HG03039 (cell line): ENCODE data around the gene RIMS3.
"Not testable (repeated sequence)": the region's sequence is repeated elsewhere in the genome, so short reads cannot be mapped to it uniquely, and the experiment has no call there.

Experiments used
- ATAC-seq: cut with Tn5 transposase; IDR thresholded peaks from one replicate; pipeline ENCODE4 v1.9.1; 2021; ENCODE audit warnings: mild to moderate bottlenecking, moderate library complexity; ENCODE audit not compliant: unreplicated experiment

RIMS3 gene

DNA sequence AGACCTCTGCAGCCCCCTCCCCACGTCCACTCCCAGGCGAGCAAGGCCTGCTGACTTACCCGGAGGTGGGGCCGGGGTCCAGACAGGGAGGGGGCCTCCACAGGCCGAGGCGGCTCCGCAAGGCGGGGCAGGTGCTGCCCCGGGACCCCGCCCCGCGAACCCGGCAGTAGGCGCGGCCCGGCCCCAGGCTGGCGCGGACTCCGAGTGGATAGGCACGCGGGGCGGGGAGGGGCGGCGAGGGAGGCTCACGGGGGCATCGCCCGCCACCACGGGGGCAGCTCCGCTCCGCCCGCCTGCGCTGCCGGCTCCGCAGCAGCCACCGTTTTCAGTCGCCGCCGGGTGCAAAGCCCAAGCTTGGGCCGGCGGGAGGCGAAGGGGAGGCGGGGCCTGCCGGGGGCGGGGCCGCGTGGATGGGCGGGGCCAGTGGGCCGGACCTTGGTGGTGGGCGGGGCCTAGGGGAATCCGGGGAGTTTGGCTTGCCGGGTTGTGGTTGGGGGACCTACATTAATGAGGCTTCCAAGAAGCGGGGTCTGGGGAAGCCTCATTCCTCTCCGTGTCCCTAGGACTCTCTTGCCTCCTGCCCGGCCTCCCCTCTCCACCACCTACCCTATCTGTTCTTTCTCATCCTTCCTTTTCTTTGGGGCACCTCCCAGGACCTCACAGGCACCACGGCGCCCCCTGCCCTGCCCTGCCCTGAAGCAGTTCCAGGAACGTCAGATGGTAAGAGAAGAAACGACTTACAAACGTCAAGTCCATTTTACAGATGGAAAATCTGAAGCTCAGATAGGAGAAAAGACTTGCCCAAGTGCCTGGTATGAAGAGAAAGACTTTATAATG, at the start of gene RIMS3:
Gene RIMS3, minus strand, starts transcription at position 348 of the 837 bp plus-strand sequence. CDS start 23,757 bp downstream, outside the sequence.
- ATAC-seq: peak; percentile 69

DNA sequence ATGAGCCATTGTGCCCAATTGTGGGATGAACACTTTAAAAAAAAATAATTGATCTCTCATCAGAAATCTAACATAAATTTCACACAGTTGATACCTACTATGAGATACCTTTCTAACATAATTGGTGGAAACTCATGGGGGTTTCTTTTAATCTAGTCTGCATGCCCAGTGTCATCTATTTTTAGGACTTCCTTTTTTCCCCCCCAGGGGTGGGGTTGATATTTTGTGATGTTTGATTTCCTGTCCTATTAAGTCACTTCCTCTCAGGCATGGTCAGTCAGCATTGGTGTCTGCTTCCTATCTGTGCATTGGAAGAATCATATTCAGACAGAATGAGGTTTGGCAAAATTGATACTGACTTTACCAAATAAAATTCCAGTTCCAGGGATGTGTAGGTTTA, 47.5 kb upstream of the RIMS3 start:
- no peak for ATAC-seq

DNA sequence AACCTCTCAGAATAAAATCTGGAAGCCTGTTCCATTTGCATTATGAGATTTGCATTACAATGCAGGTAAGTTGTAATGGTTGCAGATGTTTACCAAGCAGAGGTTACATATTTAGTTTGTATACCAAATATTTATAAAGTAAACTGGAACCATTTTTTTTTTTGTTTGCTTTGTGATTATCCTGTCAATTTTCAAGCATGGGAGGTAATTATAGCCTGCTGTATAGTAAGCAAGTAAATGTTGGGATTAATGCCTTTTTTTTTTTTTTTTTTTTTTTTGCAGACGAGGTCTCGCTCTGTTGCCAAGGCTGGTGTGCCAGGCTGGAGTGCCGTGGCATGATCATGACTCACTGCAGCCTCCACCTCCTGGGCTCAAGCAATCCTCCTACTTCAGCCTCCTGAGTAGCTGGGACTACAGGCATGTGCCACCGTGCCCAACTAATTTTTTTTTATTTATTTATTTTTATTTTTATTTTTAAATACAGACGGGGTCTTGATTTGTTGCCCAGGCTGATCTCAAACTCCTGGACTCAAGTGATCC, 47.0 kb upstream of the RIMS3 start:
- no peak for ATAC-seq

DNA sequence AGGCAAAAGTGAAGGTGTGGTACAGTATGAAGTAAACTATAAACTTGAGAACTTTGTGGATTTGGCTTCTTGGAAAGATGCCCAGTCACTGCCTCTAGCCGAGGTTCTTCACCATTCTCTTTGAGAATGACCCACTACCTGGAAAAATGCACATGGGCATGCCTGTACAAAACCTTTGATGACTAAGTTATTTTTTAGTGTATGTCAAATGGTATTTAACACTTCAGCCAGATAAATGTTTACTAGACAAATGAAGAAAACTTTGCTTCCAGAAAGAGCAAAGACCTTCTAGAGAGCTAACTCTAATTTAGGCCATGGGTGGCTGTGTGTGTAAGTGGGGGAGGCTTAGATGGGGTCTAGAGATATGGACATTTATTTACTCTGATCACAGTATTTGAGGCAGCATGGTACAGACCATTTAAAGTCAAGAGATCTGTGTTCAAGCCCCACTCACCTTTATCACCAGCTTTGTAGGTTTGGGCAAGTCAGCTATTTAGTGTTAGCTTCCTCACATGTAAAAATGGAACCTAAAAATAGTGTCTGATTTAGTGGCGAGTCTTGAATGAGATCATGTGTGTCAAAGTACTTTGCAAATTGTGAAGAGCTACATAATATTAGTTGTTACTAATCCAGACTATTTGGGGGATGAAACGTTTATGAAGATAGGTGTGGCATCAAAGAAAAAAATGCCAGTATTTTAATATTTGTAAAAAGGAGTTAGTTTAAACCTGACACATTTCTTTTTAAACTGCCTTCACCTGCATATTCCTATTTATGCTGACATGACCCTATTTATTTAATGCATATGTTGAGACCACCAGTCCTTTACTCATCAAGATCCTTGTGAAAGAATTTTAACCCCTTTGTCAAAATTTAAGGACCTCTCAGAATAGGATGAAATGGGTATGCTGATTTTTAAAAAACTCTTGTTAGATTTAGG, 46.3 kb upstream of the RIMS3 start:
- ATAC-seq: no peak

DNA sequence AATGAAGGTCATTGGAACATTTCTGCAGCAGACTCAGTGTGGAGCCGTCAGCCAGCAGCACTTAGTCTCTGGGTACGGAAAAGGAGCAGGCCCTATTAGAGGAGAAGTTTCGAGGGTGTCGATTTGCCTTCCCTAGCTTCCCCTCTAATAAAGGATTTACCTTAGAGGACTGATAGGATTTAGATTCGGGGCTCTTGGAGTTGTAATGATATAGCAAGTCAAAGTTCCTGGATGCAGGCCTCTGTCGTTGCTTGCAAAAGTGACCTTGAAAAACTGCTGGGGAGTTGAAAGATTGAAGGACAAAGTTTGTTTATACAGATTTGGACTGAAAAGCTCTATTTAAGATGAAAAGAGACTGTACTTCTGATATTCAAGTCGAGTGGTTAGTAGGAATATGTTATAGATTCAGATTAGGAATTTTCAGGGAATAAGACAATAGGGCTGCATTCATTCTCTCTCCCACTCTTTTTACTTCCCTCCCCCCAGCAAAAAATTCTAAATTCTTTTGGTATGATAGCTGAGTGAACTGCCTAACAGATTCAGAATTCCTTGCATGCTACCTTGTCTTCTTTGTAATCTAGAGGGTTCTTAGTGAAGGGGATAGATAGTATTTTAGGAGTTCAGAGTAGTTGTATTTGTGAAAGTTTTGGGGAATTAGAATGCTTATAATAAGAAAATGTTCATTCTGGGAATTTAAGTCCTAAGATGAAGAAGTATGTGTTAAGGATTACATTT, 45.3 kb upstream of the RIMS3 start:
- ATAC-seq: no peak

DNA sequence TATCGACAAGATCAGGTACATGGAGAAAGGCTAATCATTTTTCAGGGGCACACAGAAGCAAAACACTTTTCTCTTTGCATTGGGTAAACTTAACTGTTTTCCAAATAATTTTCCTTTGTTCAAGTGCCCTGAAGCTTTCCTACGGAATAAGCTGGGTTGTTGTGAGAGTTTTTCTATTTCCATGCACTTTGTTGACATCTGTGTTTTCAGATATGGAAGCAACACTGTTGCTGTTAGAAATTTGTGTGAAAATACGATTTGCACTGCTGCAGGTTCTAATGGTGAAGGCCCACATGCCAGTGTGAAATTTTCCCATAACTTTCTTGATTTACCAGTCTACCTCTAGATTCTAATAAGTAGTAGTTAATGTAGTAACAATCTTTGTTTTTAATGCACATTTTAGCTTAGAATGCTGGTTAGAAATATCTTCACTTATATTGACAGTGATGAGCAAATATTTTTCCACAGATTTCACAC, 44.4 kb upstream of the RIMS3 start:
- no peak for ATAC-seq

DNA sequence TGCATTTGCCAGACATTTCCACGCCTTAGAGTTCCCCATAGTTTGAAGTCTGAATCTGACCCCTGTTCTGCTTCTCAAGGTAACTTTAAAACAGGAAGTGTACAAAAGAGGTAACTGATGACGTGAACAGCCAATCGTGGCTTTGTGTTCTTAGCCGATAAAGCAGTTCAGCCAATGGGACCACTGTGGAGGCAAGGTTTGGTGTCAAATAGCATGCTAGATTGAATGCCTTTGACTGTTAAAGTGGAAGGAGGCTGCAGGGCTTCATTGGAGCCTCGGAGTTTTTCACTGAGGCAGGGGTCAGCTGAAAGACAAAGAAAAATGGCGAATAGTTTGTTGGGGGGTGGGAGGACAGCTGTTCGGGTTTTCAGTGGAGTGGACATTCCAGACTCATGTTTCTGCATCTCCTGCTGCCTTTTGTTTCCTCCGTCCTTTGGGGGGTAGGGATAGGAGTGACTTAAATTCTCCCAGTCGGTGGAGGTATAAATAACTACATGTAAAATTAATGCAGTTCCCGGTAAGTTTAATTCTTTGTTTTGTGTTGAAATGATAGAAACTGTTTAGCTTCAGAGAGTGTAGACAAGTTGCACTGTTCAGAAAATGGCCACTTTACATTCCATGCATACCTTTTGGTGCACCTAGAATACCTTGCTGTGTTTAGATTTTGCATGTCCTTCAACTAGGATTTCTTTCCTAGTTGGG, 43.8 kb upstream of the RIMS3 start:
- peak; percentile 86 for ATAC-seq

DNA sequence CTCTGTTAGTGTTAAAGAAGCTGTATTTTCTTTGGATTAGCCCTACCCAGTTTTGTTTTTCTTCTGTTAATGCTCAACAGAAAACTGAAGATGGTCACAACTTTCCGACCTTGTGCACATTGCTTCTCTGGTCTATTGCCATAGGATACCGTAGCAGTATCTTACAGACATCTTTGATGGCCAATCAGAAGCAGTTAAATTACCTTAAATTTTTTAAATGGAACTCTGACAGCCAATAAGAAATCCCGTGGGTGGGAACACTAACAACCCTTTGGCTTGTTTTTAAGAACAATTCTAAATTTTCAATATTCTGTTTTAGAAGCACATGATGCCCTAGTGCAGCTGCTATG, 43.2 kb upstream of the RIMS3 start:
- ATAC-seq: peak; percentile 52

DNA sequence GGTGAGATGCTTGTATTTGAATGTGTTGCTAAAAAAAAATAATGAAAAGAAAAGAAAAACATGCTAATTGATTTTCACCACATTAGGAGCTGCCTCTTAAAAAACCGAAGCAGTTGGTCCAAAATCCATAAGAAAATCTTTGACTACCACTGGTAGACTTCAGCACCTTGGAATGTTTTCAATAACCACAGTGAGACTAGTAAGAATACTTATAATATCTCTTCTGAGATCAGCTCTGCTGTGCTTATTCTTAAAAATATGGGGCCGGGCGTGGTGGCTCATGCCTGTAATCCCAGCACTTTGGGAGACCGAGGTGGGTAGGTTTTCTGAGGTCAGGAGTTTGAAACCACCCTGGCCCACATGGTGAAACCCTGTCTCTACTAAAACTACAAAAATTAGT, 41.1 kb upstream of the RIMS3 start:
- ATAC-seq: no peak

DNA sequence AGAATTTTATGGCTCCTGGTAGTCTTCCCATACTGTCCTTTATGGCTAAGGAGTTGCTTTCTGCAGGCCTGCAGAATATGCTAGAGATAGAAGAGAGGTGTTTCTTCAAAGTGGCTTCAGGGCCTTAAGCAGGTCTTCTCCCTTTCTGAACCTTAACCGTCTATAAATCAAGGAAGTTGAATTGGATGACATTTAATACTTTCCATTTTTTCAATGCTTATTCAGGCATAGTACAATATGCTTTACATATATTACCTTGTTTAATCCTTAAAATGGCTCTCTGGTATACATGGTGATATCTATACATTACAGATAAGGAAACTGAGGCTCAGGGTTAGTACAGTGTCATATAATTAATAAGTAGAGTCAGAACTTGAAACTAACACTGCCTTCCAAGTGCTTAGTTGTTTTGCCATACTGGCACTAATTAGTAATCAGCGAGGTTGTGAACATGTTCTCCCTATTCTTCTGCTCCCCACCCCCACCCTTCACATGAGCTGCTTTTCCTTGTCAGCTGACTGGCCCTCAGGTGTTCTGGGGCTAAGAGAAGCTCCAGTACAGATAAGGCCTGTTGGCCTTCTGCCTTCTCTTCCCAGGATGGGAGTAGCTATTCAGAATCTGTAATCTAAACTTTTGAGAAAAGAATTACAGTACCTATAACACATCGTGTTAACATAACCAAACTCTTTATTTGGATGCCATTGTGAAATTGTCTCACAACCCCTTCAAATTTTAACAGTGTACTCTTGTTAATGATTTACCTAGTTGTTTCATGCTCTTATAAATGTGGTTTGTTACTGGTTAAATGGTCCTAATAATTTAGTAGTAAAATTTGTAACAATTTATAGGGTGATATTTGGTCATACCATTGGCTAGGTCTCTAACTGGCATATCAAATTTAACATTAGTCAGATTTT, 39.6 kb upstream of the RIMS3 start:
- ATAC-seq: no peak

DNA sequence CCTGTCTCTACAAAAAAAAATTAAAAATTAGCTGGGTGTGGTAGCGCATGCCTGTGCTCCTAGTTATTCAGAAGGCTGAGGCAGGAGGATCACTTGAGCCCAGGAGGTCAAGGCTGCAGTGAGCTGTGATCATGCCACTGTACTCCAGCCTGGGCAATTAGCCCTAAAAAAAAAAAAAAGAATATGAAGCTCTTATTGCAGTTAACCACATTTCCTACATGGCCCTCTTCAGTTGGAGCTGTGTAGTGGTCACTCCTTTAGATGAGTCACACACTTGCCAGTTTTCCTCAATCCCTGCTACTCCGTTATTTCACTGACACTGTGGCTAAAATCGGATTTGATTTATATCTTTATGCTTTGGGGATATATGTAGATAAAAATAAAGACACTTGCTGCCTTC, 37.8 kb upstream of the RIMS3 start:
- ATAC-seq: no peak

DNA sequence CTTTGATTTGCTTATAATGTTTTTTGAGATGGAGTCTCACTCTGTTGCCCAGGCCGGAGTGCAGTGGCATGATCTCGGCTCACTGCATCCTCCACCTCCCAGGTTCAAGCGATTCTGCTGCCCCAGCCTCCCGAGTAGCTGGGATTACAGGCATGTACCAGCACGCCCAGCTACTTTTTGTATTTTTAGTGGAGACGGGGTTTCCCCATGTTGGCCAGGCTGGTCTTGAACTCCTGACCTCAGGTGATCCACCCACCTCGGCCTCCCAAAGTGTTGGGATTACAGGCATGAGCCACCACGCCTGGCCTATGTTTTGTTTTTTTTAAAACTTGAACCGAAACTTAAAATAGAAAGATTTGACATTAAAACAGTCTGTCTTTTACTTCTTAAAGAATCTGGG, 37.3 kb upstream of the RIMS3 start:
- not testable (repeated sequence) for ATAC-seq

DNA sequence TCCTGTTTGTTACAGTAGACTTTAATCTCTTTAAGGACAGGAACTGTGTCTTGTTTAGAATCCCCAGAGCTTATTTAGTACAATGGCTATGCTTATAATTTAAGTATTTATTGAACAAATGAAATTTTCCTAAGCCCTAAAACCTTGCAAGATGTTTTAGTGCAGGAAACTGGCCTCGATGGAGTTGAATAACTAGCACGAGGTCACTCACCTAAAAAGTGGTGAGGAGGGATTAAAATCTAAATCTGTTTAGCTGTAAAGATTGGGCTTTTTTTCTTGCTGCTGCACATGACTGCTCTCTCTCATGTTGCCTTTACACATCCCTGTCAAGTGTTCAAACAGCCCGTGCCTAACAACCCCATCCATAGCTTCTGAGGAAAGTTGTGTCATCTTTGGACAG, 36.2 kb upstream of the RIMS3 start:
- ATAC-seq: no peak

DNA sequence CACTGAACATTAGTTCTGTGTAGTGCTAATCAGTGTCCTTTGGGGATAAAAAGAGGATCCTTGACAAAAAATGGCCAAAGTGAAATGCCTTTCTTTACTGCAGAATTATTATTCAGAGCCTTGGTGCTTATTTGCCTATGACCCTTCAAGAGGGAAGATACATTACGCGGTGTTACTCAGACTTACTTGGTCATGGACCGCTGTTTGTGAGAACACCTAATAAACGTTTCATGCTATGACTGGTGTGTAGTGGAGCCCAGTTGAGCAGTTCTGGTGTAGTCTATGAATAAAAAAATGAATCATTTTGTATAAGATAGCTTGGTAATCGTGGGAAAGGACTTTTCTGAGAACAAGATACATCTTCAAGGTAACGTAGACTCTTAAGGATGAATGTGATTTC, 34.3 kb upstream of the RIMS3 start:
- peak; percentile 72 for ATAC-seq

DNA sequence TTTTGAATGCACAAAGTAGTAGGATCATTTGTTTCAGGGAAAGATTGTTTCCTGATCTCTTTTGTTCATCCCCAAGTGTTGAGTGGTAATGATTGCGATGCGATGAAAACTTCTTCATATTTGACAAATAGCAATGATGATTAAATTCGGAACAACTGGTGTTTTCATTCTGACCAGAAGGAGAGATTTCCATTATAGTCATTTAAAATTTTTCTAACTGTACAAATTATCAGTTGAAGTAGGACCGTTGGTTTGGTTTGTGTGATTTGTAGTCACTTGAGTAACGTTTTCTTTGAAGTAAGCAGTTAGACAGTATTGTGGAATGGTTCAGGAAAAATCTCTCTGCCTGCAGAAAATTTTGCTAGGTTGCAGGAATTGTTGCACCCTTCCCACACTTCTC, 32.0 kb upstream of the RIMS3 start:
- no peak for ATAC-seq

DNA sequence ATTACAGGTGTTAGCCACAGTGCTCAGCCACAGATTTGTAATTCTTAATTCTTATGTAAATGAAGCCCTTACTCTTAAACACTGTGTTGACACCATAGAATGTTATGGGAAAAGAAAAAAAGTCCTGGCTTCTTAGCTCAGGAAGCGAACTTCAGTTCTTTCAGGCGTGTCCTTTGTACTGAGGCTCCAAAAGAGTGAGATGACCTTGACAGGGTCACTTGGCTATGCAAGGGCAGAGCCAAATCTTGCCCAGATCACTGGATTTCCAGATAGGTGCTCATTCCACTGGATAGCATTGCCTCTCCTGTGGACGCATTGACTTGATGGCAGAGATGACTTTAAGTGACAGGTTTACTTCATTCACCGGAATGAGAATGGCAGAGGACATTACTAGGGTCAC, 30.8 kb upstream of the RIMS3 start:
- no peak for ATAC-seq

DNA sequence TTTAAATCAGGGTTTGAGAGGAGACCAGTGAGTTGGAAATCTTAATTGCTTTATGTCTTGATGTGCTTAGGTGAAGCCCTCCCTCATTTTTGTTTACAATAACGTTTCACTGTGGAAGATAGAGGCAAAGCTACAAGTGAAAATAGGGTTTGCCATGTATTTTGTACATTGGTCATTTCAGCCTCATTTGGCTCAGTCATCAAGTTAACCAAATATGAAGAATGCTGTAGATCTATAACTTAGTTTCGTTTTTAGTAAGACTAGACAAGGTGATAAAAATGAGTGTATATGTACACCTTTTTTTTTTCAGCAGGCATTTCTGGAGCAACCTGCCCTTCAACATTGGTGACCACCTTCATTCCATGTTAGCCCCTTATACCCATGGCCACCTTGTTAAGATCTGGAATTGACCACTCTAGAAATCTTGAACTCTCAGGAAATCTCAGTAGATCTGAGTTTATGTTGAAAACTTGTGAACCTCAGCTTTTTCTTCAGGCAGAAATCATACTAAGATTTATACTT, 28.9 kb upstream of the RIMS3 start:
- no peak for ATAC-seq

DNA sequence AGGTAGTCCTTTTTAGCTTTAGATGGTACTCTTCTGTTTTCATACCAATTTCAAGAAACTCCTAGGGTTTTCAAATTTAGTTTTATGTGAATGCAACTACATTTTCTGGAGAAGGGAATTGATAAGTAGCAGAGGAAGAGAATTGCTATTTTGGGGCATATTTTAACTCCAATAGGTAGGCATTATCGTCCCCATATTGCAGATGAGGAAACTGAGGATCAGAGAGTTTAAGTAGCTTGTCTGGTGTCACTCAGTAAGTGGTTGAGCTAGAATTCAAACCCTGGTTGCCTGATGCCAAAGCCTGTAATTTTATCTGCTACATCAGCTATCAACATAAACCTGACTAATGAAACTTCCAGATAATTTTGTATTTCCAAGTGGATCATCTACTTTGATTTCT, 27.9 kb upstream of the RIMS3 start:
- no peak for ATAC-seq

DNA sequence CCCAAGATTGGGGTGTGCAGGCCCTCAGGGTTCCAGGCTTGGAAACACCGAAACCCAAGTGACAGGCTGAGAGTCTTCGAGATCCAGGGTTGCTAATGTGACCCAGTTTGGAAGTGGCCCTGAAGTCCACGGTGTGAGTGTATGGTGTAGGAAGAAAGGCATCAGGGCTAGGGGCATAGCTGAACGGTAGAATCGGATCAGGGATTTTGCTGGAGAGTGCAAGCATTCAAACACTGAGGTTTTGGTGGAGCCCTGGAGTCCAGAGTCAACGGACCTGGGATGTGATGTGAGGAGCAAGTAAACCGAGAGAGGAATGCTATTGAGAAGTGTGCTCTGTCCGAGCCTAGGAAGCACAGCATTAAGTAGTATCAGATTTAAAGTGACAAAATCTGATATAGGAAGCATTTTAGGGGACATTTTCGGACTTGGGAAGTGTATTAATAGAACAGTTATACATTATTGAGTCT, 27.0 kb upstream of the RIMS3 start:
- ATAC-seq: no peak
